GM12878 (cell line): ENCODE data around the gene MICAL3.

Experiments used
- NFIC ChIP-seq: IDR thresholded peaks from 2 replicates; pipeline ENCODE4 v1.6.1; 2012; ENCODE audit warnings: low read depth, mild to moderate bottlenecking, inconsistent platforms, low read length, moderate library complexity
- POLR2A ChIP-seq: IDR thresholded peaks from 2 replicates; pipeline ENCODE4 v1.6.1; 2011; ENCODE audit warnings: low read depth, mild to moderate bottlenecking, low read length
- ZBTB33 ChIP-seq: fragments of 450-650 bp; IDR thresholded peaks from 2 replicates; pipeline ENCODE4 v1.6.1; 2017; ENCODE audit warnings: mild to moderate bottlenecking
- TF ChIP-seq, protein P1 (sequence below), 3 experiments: IDR thresholded peaks in 2 of 3; conservative IDR thresholded peaks in 1 of 3; 2 replicates each; pipeline ENCODE4 v1.5.1; 2011; ENCODE audit warnings: low read depth in 3 of 3, low read length in 3 of 3, mild to moderate bottlenecking in 3 of 3, control low read depth in 2 of 3, moderate library complexity in 2 of 3, inconsistent platforms in 1 of 3, mixed read lengths in 1 of 3; ENCODE audit not compliant: control insufficient read depth in 2 of 3, insufficient read depth in 1 of 3; ENCODE audit errors: extremely low read depth in 1 of 3

DNA sequence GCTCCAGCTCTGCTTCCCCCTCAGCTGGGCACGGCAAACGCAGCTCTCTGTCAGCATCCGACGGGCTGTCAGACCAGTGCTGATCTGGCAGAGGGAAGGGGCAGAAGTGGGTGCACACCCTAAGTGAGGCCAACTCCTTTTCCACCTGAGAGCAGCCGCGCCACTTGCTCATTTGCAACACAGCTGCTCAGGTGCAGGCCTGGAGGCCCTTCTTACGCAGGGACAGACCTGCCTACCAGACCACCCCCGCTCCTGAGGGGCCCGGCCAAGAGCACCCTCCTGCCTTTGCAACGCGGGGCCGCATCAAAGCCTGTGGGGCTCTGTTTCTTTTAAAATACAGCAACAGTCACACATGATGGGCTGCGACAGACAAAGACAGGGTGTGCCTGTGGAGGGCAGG, 202.3 kb downstream of the MICAL3 start:
- TF ChIP-seq, protein P1, sequence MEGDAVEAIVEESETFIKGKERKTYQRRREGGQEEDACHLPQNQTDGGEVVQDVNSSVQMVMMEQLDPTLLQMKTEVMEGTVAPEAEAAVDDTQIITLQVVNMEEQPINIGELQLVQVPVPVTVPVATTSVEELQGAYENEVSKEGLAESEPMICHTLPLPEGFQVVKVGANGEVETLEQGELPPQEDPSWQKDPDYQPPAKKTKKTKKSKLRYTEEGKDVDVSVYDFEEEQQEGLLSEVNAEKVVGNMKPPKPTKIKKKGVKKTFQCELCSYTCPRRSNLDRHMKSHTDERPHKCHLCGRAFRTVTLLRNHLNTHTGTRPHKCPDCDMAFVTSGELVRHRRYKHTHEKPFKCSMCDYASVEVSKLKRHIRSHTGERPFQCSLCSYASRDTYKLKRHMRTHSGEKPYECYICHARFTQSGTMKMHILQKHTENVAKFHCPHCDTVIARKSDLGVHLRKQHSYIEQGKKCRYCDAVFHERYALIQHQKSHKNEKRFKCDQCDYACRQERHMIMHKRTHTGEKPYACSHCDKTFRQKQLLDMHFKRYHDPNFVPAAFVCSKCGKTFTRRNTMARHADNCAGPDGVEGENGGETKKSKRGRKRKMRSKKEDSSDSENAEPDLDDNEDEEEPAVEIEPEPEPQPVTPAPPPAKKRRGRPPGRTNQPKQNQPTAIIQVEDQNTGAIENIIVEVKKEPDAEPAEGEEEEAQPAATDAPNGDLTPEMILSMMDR (IDR thresholded peaks at IDR 0.05 in 2 of 3, conservative IDR thresholded peaks at IDR 0.05 in 1 of 3; ENCODE audit: control insufficient read depth in 2 of 3, extremely low read depth in 1 of 3, insufficient read depth in 1 of 3, low read depth in 3 of 3, low read length in 3 of 3) = no peak
- no peak for TF ChIP-seq POLR2A
- TF ChIP-seq ZBTB33 = no peak
- TF ChIP-seq NFIC = no peak
